GM21423 (cell line): ENCODE measurements around the gene CLEC18C.
"Not testable (repeated sequence)": the region's sequence is repeated elsewhere in the genome, so short reads cannot be mapped to it uniquely, and the experiment has no call there.

Experiments
- ATAC-seq: cut with Tn5 transposase; IDR thresholded peaks from one replicate; pipeline ENCODE4 v1.9.1; 2021; ENCODE audit warnings: mild to moderate bottlenecking, moderate library complexity; ENCODE audit not compliant: unreplicated experiment

CLEC18C gene

DNA sequence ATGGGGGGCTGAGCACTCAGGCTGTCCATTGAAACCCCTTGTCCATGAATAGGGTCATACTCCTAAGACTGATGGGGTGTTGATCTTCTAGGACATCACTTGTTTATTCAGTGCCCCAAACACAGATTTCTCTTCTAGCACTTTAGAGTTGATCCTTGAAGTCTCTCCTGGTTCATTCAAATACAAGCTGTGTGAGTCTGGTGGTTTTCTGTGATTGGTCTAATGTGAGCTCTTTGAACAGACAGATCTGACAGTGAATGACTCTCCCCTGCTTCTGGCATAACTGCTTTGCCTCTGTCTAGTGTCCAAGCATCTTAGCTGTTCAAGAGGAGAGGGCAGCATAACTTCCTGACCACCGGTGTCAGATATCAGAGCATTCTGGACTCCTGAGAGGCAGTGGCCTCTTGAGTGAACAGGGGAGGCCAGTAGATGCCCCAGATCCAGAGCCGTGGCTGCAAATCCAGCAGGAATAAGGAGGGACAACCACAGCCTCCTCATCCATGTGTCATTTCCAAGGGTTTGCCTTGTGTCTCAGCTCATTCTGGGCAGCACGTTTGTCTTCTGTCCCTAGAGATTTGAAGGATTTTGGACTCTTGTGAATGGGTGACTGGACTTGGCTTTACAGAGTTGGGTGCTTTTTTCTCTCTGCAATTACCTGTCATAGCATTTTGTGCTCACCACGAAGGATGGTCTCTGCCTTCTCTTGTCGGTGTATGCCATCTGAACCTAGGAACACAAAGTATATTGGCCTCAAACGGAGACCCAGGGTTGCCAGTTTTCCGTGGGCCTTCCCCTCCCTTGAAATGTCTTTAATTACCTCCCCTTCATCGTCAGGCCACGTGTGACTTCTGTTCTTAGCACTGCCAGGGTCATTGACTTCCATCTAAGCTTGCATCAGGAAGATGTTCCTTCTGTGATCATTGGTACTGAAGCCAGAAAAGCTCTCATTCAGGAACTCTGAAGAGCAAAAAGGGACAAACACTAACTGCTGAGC is 13.9 kb upstream of the CLEC18C start:
- ATAC-seq: no peak

DNA sequence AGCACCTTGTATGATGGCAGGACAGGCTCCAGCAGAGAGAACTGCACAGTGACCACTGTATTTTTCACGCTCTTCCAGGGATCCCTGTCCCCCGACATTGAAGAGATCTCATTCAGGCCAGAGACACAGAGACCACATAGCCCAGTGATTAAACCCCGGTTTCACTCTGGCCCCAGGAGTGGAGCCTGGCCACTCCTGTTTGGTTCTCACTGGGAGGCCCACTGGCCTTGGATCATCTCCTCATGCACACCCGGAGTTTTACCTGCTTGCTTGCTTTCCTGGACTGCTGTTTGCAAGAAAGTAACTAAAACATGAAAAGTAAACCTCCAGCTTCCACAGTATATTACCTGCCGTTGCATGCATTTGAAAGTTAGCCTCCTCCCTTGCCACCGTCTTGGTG is 13.2 kb upstream of the CLEC18C start:
- no peak for ATAC-seq

GRCh38 chr16:70160821-70161220 is 12.8 kb upstream of the CLEC18C start:
- ATAC-seq: no peak

DNA sequence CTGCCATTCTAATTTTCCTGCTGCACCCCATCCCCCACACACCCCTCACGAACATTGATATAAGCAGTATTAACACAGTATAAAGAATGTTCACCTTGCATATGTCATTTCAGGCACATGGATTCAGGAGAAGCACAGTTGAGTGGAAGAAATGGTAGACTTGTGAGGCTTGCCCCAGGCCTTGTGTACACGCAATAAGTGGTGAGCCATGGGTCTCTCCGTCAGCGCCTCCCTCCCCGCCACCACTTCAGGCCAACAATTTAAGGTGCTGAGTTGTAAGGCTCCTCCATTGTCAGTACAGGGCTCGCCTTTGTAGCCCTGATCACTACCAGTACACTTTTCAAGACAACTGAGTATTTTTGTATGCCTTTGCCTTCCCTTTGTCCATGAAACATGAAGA is 12.2 kb upstream of the CLEC18C start:
- ATAC-seq: no peak

- no peak for ATAC-seq
These were observed 11.5 kb upstream of the CLEC18C start for GRCh38 chr16:70162041-70162451.

DNA sequence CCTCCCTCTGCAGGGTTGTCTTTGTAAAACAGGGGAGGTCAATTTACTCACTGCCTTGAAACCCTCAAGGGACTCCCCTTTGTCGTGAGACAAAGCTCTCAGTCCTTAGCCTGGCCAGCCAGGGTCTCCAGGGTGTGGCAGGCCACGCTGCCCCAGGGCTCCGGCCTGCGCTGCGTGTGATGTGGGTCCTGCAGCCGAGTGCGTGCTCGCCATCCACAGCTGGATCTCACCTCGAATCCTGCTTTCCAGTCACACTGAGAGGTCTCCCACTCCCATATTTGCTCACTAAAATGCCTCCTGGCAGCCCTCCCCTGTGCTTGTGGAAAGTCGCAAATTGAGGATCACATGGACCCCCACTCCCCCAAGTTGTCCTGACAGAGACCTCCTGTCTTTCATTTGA is 10.0 kb upstream of the CLEC18C start:
- ATAC-seq: no peak

- not testable (repeated sequence) for ATAC-seq
These were observed 6.9 kb upstream of the CLEC18C start for GRCh38 chr16:70166688-70167087.

DNA sequence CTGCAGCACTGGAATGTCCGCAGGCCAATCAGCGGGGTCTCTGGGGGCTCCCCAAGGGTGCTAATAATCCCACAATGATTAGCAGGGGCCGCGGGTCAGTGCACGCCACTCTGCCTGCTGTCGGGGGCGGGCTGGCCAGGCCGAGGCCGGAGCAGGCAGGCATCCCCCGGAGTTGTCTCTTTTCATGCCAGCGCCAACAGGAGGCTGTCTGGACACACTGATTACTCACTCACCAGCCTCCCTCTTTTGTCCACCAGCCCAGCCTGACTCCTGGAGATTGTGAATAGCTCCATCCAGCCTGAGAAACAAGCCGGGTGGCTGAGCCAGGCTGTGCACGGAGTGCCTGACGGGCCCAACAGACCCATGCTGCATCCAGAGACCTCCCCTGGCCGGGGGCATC is 329 bp downstream of the CLEC18C start:
- ATAC-seq: not testable (repeated sequence)

DNA sequence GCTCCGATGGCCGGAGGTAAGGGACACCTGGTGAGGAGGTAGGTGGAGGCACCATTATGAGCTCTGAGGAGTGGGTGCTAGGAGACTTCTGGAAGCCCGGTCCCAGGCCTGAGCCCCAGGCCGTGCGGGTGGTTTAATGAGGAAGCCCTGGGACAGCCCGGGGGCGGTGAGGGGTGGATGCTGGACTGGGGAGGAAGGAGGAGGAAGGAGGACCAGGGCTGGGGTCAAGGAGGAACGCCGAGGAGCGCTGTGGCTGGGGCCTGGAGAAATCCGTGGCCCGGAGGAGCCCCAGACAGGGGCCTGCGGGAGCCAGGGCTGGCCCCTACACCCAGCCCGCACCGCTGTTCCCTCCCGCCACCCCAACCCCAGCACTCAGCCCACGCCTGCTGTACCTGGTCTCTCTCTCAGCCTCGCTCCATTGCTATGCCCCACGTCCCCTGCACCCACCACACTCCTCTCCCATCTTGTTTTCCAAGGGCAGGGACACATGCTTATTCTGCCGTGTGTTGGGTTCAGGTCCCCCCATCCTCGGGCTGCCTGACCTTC is 873 bp downstream of the CLEC18C start:
- not testable (repeated sequence) for ATAC-seq

DNA sequence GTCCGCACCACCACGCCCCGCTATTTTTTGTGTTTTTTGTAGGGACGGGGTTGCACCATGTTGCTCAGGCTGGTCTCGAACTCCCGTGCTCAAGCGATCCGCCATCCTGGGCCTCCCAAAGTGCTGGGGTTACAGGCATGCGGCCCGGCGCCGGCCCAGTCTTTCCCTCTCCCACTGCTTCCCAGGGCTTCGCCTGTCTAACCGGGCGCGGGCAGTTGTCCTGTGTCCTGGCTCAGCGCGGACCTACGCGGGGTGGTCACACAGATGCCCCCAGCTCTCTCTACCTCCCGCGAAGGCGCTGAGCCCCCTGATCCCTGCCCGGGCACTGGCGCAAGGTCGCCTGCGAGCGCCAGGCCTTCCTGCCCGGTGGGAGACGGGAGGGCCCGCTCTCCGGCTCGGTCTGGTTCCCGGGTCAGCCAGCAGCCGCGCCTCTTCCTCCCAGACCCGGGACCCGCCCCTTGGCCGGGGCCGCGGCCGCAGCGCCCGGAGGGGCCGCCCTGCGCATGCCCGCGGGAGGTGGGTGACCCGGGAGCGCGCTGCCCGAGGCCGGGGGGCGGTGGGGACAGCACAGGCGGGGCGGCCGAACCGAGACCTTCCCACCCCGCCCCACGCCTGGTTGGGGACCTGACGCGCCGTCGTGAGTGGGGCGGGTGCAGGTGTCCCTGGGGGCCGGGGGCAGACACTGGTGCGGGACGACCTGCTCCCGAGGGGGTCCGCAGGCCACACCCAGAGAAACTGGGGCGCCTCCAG is 14.4 kb downstream of the CLEC18C start:
- not testable (repeated sequence) for ATAC-seq

DNA sequence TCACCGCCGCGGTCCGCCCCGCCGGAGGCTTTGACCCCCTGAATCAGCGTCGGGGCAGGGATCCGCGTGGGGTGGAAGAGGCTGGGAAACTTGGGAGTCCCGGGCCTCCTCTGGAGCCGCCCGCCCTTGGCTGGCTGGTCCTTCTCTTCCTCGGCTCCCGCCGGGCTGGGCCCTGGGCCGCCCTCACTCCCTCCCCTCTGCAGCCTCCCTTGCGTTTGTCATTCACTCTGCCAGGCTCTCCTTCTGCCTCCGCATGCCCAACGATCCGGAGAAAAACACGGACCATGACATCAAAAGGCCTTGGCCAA is 15.0 kb downstream of the CLEC18C start:
- not testable (repeated sequence) for ATAC-seq

GRCh38 chr16:70190574-70190973 is 17.0 kb downstream of the CLEC18C start:
- ATAC-seq: not testable (repeated sequence)

DNA sequence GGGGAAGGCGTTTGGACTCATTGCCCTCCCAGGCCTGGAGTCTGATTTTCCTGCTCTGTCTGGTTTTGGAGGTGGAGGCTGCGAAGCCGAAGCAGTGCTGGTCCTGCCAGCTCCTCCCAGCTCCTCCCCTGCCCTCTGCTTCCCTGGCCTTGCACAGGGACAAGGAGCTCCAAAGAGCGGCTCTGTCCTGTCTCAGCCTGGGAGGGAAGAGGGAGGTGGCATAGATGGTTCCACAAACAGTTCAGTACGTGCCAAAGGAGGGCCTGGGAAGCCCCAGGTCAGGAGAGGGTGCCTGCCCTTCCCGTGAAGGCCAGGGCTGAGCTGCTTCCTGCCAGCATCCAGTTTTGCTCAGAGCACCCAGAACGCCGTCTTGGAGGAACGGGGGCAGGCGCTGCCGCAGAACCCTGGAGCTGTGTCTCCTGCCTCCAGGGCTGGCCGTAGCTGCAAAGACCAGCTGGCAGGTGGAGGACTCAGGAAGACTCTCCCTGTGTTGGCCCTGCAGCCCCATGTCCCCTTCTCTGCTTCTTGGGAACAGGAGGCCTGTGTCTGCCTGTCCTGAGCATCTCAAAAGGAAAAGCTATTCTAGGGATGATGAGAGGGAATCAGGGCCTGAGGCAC is 23.2 kb downstream of the CLEC18C start:
- ATAC-seq: not testable (repeated sequence)

DNA sequence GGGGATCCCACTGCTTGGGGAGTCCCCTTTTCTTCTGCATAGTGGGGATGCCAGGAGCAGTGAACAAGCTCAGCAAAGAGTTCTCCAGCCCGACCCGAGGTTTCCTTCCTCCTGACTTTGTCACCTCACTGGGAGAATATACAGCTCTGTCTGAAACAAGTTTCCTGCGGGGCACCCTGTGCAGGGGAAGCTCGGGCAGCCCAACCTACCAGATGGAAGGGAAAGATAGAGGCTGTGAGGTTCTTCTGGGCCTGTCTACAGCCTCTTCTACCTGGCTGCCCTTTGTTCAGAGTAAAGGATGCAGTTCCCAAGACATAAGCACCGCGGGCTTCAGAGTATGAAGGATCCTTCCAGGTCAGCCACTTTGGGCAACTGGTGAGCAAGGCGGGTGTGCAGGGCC is 24.0 kb downstream of the CLEC18C start:
- not testable (repeated sequence) for ATAC-seq

DNA sequence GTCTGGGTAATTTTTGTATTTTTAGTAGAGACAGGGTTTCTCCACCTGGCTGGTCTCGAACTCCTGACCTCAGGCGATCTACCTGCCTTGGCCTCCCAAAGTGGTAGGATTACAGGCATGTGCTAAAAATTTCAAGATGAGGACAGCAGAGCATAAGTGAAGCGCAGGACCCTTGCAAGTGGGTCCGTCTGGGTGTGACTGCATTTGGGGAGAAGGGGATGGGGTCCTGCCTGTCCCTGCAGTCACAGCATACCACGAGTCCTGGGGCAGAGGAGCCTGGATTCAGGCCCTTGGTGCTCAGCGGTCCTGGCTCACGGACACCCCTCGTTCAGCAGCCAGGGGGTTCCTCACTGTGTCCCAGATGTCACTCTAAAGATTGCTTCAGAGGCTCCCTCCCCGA is 24.6 kb downstream of the CLEC18C start:
- not testable (repeated sequence) for ATAC-seq

DNA sequence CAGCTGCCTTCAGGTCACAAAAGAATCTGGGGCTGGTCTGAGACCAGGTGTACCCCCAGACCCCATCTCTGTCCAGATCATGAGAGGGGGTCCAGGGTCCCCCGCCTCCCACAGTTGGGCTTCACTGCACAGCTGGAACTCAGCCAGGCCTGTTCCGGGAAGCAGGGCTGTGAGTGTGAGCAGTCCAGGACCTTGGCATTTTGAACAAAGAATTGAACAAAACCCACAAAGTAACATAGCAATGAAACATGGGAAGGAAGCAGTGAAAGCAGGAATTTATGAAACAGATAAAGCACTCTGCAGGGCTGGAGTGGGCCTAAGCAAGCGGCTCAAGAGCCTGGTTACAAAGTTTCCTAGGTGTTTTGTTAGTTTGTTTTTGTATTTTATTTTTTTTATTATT is 25.1 kb downstream of the CLEC18C start:
- not testable (repeated sequence) for ATAC-seq

DNA sequence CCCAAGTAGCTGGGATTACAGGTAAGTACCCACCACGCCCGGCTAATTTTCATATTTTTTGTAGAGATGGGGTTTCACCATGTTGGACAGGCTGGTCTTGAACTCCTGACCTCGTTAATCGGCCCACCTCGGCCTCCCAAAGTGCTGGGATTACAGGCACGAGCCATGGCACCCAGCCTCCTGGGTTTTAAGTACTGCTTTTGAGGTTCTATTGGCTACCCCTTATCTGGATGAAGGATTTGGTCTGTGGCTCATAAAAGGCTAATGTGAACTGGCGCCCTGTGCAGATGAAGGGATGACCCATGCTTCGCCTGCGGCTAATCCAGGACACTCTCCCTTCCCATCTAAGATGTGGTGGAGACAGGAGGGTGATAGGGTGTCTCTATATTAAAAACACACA is 25.6 kb downstream of the CLEC18C start:
- ATAC-seq: not testable (repeated sequence)

DNA sequence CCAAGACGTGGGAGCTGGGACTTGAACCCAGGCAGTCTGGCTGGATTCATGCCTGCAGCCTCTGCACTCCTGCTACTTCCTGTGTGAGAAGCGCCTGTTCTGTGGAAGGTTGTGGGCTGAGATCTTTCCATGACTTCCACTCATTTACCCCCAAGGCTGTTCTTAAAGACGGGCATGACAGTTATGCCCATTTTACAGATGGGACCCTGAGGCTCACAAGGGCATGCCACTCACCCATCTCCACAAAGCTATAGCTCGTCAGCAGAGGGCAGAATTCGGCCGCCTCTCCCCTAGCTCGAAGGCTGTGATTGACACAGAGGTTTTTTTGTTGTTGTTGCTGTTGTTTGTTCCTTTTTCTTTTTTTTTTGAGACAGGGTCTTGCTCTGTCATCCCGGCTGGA is 26.5 kb downstream of the CLEC18C start:
- not testable (repeated sequence) for ATAC-seq

- not testable (repeated sequence) for ATAC-seq
These were observed 29.9 kb downstream of the CLEC18C start for GRCh38 chr16:70203508-70203907.

- ATAC-seq: not testable (repeated sequence)
These were observed 30.4 kb downstream of the CLEC18C start for GRCh38 chr16:70204010-70204409.
